ENCODE results near the gene ALDH3A2.

ALDH3A2 gene

DNA sequence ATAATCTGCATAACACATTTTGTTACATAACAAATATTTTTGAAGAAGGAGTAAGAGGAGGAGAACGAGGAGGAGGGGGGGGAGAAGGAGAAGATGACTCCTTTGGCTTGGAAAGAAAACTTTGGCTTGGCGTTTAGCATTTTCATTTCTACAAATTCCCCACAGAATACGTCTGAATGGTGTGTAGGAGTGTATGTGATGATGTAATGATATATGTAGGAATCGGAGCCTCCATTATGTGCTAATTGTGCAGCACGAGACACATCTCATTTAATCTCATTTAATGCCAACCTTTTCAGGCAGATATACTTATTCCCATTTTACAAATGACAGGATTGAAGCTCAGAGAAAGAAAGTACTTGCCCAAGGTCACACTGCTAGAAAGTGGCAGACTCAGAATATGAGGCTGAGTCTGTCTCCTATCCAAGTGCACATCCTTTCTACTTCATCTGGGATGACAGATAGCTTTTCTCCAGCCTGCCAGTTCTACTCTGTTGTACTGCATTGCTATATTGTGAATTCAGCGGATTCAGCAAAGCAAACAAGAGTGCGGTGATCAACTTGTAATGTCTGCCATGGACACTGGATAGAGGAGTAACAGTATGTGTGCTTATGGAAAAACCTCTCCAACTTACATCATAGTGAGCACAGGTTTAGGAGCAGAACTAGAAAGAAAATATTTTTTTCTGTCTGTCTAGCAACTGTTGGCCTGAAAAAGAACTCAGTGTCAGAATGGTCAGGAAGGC, 78.3 kb downstream of the ALDH3A2 start:
- no peak overlapping the region for H3K4me3 Mint-ChIP-seq
- H3K27me3 Mint-ChIP-seq = peaks cover 9% of the 10 kb centered on the region
- H3K27ac Mint-ChIP-seq (ENCODE audit: low read depth) = no peak overlapping the region
- H3K4me1 Mint-ChIP-seq = no peaks in the 10 kb centered on the region
- ATAC-seq (replicated peaks; ENCODE audit: extremely low read depth, poor library complexity, severe bottlenecking) = no peak
- DNase-seq (ENCODE audit: low spot score in 2 of 2) = no peak
- H3K9me3 Mint-ChIP-seq = no peaks in the 10 kb centered on the region
- H3K36me3 Mint-ChIP-seq (ENCODE audit: insufficient read depth) = no peaks in the 10 kb centered on the region

All from central memory CD8-positive, alpha-beta T cell (primary cell).